Activated naive CD4-positive, alpha-beta T cell treated with anti-CD3 and anti-CD28 coated beads, Interleukin-2, amount 50 U/mL, for 24 hours (primary cell): ENCODE results near the gene CLCN6.
A peak's percentile ranks its signal among the peaks of the same experiment; 100 is the strongest.

Source experiments
- H3K27ac Mint-ChIP-seq: one replicate; pipeline ENCODE4 v1.8.0; 2021; ENCODE audit warnings: mild to moderate bottlenecking, mixed read lengths
- H3K27me3 Mint-ChIP-seq: one replicate; pipeline ENCODE4 v1.8.0; 2021; ENCODE audit warnings: mixed read lengths
- H3K36me3 Mint-ChIP-seq: one replicate; pipeline ENCODE4 v1.8.0; 2021; ENCODE audit warnings: mixed read lengths
- H3K4me1 Mint-ChIP-seq: one replicate; pipeline ENCODE4 v1.8.0; 2021; ENCODE audit warnings: mixed read lengths
- H3K4me3 Mint-ChIP-seq: one replicate; pipeline ENCODE4 v1.8.0; 2021; ENCODE audit warnings: mild to moderate bottlenecking, mixed read lengths
- H3K9me3 Mint-ChIP-seq: one replicate; pipeline ENCODE4 v1.8.0; 2021; ENCODE audit warnings: mixed read lengths

Gene CLCN6

DNA sequence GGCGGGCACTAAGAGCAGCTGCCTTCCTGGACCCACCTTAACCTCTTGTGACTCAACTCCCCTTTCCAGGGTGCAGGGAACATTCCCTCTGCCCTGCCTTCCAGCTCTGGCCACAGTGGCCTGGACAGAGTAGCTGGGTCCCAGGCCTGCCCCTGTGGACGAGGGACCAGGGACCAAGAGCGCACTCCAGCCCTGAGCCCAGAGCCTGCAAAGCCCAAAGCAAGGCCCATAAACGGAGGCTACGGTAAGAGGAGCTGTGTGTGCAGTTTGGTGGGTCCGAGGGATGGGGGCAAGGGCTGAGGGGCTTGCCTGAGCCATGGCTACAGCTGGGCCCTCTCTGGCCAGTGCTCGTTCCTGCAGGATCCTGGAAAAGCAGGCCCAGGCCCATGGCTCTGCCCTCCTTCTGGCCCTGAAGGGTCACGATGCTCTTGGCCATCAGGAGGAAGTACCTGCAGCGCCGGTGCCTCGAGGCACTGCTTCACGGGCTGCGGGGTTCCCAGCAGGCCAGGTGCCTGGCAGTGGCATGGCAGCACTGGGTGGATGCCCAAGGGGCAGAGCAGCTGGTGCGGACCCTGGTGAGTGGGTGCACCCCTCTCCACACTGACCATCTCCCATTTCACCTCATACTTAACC lies 18.1 kb upstream of the CLCN6 start:
- Mint-ChIP-seq H3K36me3 (peaks cover 5% of the 10 kb centered on the region), H3K4me3 (no peak overlapping the region), H3K9me3 (no peaks in the 10 kb centered on the region), H3K27me3 (no peaks in the 10 kb centered on the region), H3K4me1 (peaks cover 3% of the 10 kb centered on the region), H3K27ac (no peak overlapping the region)

DNA sequence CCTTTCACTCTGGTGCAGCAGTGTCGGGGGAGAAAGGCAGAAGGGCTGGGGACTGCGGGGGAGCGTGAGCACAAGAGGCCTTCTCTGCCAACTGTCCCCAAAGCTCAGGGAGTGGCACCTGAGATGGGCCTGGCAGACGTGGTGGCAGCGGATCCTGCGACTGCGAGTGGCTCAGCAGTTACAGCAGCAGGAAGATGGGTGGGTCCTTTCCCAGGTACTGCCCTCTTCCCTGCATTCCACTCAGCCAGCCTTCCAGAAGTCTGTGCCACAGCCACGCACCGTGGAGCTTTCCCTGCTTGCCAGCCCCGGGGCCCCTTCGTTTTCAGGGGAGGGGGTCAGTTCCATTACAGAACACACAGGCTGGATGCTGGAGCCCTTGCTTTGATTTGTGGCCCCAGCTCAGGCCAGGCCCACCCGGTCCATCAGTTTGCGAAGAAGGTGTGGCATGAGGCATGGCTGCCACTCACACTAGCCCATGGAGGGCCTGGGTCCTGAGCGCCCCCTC lies 17.4 kb upstream of the CLCN6 start:
- no peak overlapping the region for H3K4me3 Mint-ChIP-seq
- no peak overlapping the region for H3K27ac Mint-ChIP-seq
- H3K9me3 Mint-ChIP-seq: no peaks in the 10 kb centered on the region
- H3K4me1 Mint-ChIP-seq: peaks cover 3% of the 10 kb centered on the region
- H3K36me3 Mint-ChIP-seq: peaks cover 5% of the 10 kb centered on the region
- no peaks in the 10 kb centered on the region for H3K27me3 Mint-ChIP-seq

GRCh38 chr1:11789126-11790067 lies 16.6 kb upstream of the CLCN6 start:
- peaks cover 3% of the 10 kb centered on the region for H3K4me1 Mint-ChIP-seq
- H3K4me3 Mint-ChIP-seq: no peak overlapping the region
- peaks cover 7% of the 10 kb centered on the region for H3K36me3 Mint-ChIP-seq
- no peaks in the 10 kb centered on the region for H3K27me3 Mint-ChIP-seq
- peak overlapping the region; percentile 59 for H3K27ac Mint-ChIP-seq
- H3K9me3 Mint-ChIP-seq: no peaks in the 10 kb centered on the region

DNA sequence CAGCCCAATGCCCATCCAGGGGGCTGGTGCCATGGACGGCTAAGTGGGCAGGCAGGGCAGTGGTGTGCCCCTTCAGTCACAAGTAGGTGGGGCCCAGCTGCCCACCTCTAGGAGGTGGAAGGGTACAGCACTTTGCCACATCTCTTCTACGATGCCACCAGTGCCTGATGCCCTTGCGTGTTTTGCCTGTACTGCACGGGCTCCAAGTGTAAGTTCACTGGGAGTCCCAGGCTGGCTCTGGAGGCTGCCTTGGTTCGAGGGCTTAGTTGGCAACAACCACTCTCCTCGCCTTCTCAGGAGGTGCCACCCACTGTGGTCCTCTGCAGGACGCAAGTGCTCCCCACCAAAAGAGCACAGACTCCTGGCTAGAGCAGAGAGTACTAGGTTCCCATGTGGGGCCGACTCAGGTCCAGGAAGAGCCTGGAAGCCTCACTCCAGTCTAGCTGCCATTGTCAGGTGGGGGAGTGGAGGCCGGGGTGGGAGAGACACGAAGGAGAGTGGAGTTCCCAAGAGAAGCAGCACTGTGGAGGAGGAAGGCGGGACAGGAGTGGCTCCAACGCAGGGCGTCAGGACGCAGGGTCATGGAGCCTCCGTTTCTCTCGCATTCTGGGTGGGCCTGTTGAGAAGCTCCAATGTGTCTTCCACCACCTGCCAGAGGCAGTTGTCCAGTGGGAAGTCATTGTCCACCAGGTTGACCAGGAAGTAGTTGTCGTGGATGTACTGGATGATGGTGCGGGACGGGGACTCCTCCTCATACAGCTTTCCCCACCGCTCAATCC lies 15.7 kb upstream of the CLCN6 start:
- Mint-ChIP-seq H3K36me3 (peaks cover 9% of the 10 kb centered on the region), H3K27me3 (no peaks in the 10 kb centered on the region), H3K9me3 (no peaks in the 10 kb centered on the region), H3K4me3 (no peak overlapping the region), H3K27ac (peak overlapping the region; percentile 59), H3K4me1 (peaks cover 2% of the 10 kb centered on the region)

DNA sequence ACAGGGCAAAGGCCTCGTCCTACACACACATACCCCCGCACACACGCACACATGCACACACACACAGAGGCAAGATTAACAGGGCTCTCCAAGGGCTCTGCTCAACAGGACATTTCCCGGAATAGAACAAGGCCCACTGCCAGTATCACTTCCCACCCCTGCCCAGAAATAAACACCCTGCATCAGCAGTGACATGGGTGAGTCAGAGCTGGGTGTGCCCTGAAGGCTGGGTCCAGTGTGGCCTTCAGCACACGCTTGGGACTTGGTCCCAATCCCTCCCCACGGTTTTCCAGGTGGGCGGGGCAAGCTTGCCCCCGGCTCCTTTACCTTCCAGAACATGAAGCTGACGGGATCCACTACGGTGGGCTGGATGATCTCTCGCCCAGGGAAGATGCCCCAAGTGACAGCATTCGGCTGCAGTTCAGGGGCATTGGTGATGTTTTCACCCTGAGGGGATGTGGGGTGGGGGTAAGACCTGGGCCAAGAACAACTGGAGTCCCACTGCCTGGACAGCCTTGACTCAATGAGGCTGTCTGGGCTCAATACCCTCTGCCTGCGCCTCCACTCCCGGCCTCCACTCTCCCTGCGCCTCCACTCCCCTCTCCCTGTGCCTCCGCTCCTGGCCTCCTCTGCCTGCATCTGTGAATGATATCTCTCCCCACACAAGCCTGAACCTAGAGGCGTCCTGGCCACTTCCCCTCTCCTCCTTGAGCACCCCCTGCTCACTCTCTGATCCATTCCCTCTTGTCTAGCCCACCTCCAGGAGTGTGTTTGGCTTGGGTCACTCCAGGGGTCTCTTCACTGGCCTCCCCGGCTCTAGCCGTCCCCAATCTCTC lies 14.9 kb upstream of the CLCN6 start:
- Mint-ChIP-seq H3K27me3 (no peaks in the 10 kb centered on the region), H3K4me1 (no peaks in the 10 kb centered on the region), H3K36me3 (peaks cover 11% of the 10 kb centered on the region), H3K9me3 (no peaks in the 10 kb centered on the region), H3K27ac (no peak overlapping the region), H3K4me3 (no peak overlapping the region)

DNA sequence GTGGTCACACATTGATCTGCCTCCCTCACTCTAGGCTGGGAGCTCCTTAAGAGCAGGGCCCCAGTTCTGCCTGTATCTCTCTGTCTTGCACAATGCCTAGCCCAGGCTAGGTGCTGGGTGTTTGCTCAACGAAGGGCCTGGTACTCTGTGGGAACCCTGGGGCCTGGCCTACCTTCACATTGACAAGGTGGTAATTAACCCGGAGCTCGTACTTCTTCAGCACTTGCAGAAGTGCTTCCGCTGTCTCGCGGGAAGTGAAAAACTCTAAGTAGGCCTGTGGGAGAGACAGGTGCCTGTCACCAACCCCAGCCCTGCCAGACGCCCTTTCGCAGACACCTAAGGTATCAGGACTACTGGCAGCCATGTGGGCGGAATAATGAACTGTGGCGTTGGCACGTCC lies 13.9 kb upstream of the CLCN6 start:
- no peaks in the 10 kb centered on the region for H3K9me3 Mint-ChIP-seq
- no peaks in the 10 kb centered on the region for H3K4me1 Mint-ChIP-seq
- H3K36me3 Mint-ChIP-seq: peaks cover 11% of the 10 kb centered on the region
- H3K4me3 Mint-ChIP-seq: no peak overlapping the region
- H3K27ac Mint-ChIP-seq: no peak overlapping the region
- no peaks in the 10 kb centered on the region for H3K27me3 Mint-ChIP-seq

GRCh38 chr1:11793819-11794218 lies 12.2 kb upstream of the CLCN6 start:
- H3K4me1 Mint-ChIP-seq: no peaks in the 10 kb centered on the region
- H3K36me3 Mint-ChIP-seq: peaks cover 11% of the 10 kb centered on the region
- H3K4me3 Mint-ChIP-seq: no peak overlapping the region
- H3K9me3 Mint-ChIP-seq: no peaks in the 10 kb centered on the region
- no peak overlapping the region for H3K27ac Mint-ChIP-seq
- H3K27me3 Mint-ChIP-seq: no peaks in the 10 kb centered on the region

DNA sequence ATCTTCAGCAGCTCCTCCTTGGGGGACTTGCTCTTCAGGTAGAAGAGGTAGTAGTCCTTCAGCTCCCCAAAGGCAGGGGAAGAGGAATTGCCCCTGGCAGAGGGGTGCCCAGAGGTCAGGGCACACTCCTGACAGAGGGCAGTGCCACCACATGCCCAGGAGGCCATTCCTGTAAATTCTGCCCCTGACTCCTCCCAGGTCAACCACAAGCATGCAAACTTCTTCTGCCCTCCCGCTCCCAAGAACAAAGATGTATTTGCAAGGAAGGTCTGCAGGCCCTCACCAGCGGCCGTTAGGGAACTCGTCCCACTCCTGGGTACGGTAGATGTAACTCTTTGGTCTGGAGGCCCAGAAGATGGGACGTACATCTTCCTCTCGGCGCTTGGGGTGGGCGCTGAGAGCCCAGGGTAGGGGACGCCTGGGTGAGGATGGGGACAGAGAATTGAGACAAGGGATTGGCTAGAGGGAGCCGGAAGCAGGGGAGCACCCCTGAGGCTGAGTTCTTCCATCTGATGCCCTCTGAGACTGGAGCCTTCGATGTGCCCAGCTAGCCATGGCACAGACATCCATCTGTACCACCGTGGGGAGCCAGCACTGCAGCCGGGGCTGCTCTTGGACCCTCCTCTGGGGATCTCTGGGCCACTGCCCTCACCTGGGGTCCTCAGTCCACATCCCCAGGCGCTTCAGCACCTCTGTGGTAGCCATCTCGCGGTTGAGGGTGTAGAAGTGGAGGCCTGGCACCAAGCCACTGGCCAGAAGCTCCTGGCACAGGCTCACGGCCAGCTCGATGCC lies 11.3 kb upstream of the CLCN6 start:
- Mint-ChIP-seq H3K4me3 (no peak overlapping the region), H3K36me3 (peaks cover 11% of the 10 kb centered on the region), H3K4me1 (no peaks in the 10 kb centered on the region), H3K9me3 (no peaks in the 10 kb centered on the region), H3K27ac (no peak overlapping the region), H3K27me3 (no peaks in the 10 kb centered on the region)

- Mint-ChIP-seq H3K4me3 (no peak overlapping the region), H3K27ac (no peak overlapping the region), H3K27me3 (no peaks in the 10 kb centered on the region), H3K9me3 (no peaks in the 10 kb centered on the region), H3K36me3 (peaks cover 11% of the 10 kb centered on the region), H3K4me1 (no peaks in the 10 kb centered on the region)
These were observed 10.6 kb upstream of the CLCN6 start for GRCh38 chr1:11795238-11795890.

GRCh38 chr1:11796036-11796828 lies 9.8 kb upstream of the CLCN6 start:
- Mint-ChIP-seq H3K4me1 (no peaks in the 10 kb centered on the region), H3K27ac (no peak overlapping the region), H3K9me3 (no peaks in the 10 kb centered on the region), H3K36me3 (peaks cover 12% of the 10 kb centered on the region), H3K27me3 (no peaks in the 10 kb centered on the region), H3K4me3 (no peak overlapping the region)

DNA sequence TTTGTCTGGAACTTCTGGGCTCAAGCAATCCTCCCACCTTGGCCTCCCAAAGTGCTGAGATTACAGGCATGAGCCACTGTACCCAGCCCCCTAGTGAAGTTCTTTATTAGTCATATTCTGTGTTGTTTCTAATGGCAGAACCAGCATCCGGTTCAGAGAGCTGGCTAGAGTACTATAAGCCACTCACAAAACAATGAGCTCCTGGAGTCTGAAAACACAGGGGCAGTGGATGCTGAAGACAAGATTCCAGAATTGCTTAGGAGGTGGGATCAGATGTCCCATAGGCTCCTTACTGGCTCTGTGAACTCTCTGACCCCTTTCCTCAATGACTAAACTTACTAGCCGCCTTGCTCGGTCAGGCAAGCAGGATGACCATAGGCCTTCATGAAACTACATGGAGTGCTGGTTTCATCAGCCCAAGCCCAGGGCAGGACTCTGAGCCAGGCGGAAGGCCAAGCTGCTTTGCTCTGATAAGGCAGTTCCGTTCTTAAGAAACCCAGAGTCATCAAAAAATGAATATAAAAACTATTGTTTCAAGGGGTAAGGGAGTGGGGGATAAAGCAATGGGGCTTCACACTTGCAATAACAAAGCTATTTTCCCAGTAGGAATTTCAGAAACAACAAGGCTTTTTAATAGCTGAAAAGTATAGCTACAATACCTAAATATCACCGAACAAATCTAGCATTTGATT lies 8.3 kb upstream of the CLCN6 start:
- H3K9me3 Mint-ChIP-seq: no peaks in the 10 kb centered on the region
- no peak overlapping the region for H3K27ac Mint-ChIP-seq
- peaks cover 7% of the 10 kb centered on the region for H3K36me3 Mint-ChIP-seq
- H3K27me3 Mint-ChIP-seq: no peaks in the 10 kb centered on the region
- no peak overlapping the region for H3K4me3 Mint-ChIP-seq
- H3K4me1 Mint-ChIP-seq: peaks cover 13% of the 10 kb centered on the region

DNA sequence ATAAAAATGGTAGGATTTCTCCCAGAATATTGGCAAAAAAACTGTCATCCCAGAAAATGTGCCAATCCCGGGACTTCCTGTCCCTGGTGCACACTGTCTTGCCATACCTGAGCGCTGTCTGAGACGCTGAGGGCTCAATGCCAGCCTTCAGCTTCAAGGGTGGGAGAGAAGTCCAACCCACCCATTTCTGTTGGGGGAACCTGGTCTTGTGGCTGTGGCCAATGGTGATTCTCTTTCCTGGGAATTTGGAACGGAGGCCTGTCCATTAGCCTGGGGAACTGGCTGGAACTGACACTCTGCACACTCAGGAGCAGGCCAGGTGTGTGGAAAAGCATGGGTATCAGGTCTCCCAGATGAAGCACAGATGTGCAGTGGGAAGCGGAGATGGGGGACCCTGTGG lies 6.9 kb upstream of the CLCN6 start:
- Mint-ChIP-seq H3K4me3 (no peak overlapping the region), H3K36me3 (peaks cover 7% of the 10 kb centered on the region), H3K4me1 (peaks cover 27% of the 10 kb centered on the region), H3K27me3 (no peaks in the 10 kb centered on the region), H3K27ac (no peak overlapping the region), H3K9me3 (no peaks in the 10 kb centered on the region)

- H3K36me3 Mint-ChIP-seq: peaks cover 4% of the 10 kb centered on the region
- no peak overlapping the region for H3K4me3 Mint-ChIP-seq
- peaks cover 35% of the 10 kb centered on the region for H3K4me1 Mint-ChIP-seq
- no peaks in the 10 kb centered on the region for H3K27me3 Mint-ChIP-seq
- H3K27ac Mint-ChIP-seq: no peak overlapping the region
- no peaks in the 10 kb centered on the region for H3K9me3 Mint-ChIP-seq
These were observed 6.1 kb upstream of the CLCN6 start for GRCh38 chr1:11799896-11800295.
